C4-2B (cell line): ENCODE data around the gene SFT2D3.

Experiments
- H3K27ac ChIP-seq: fragments of 450-650 bp; 2 replicates; pipeline ENCODE4 v1.5.1; 2017
- CTCF ChIP-seq: fragments of 450-650 bp; conservative IDR thresholded peaks from 2 replicates; pipeline ENCODE4 v1.5.1; 2017; ENCODE audit warnings: mild to moderate bottlenecking
- ZFX ChIP-seq: fragments of 450-650 bp; IDR thresholded peaks from 2 replicates; pipeline ENCODE4 v1.6.1; 2017

The SFT2D3 gene

GRCh38 chr2:127655209-127656073 is 45.9 kb upstream of the SFT2D3 start:
- TF ChIP-seq ZFX (no peak), CTCF (no peak)

GRCh38 chr2:127656569-127657231 is 44.6 kb upstream of the SFT2D3 start:
- no peak for TF ChIP-seq CTCF
- TF ChIP-seq ZFX, result no peak
- H3K27ac ChIP-seq, result no peak overlapping the region

More at GRCh38 chr2:127655209-127656073, 45.9 kb upstream of the SFT2D3 start:
- no peak overlapping the region for H3K27ac ChIP-seq

- H3K27ac ChIP-seq, result no peak overlapping the region
- TF ChIP-seq CTCF, result no peak
- TF ChIP-seq ZFX, result no peak
These were observed 44.1 kb upstream of the SFT2D3 start for GRCh38 chr2:127657232-127657595.

- TF ChIP-seq CTCF, result no peak
- TF ChIP-seq ZFX, result no peak
- no peak overlapping the region for H3K27ac ChIP-seq
These were observed 43.2 kb upstream of the SFT2D3 start for GRCh38 chr2:127658146-127658545.

GRCh38 chr2:127658641-127659407 is 42.5 kb upstream of the SFT2D3 start:
- TF ChIP-seq ZFX (no peak), CTCF (no peak)
- no peak overlapping the region for H3K27ac ChIP-seq

- H3K27ac ChIP-seq, result no peak overlapping the region
- no peak for TF ChIP-seq CTCF
- TF ChIP-seq ZFX, result no peak
These were observed 41.6 kb upstream of the SFT2D3 start for GRCh38 chr2:127659408-127660290.
